Neutrophil (primary cell): Measurements from ENCODE around the gene METTL26.

Source experiments
- H3K27ac ChIP-seq: fragments of 200-600 bp; sonication (generic); 2 replicates; pipeline ENCODE4 v1.5.1; 2016; ENCODE audit warnings: mild to moderate bottlenecking, moderate library complexity
- H3K27me3 ChIP-seq: fragments of 200-600 bp; sonication (generic); 2 replicates; pipeline ENCODE4 v1.6.0; 2016; ENCODE audit warnings: mild to moderate bottlenecking
- H3K36me3 ChIP-seq: fragments of 200-600 bp; sonication (generic); 2 replicates; pipeline ENCODE4 v1.5.1; 2017
- H3K4me1 ChIP-seq, 2 experiments: fragments of 200-600 bp in 1 of 2; sonication (generic) in 1 of 2; 1 replicate in 1 of 2; 2 replicates in 1 of 2; pipeline versions ENCODE4 v1.5.1 to v1.6.1; 2013 to 2016; ENCODE audit warnings: low read depth in 1 of 2, low read length in 1 of 2, mild to moderate bottlenecking in 1 of 2, moderate library complexity in 1 of 2; ENCODE audit not compliant: control insufficient read depth in 1 of 2, insufficient read depth in 1 of 2
- H3K4me3 ChIP-seq, 2 experiments: fragments of 200-600 bp in 1 of 2; sonication (generic) in 1 of 2; 1 replicate in 1 of 2; 2 replicates in 1 of 2; pipeline ENCODE4 v1.5.1; 2013 to 2016; ENCODE audit warnings: low read depth in 1 of 2, low read length in 1 of 2, mild to moderate bottlenecking in 1 of 2, moderate library complexity in 1 of 2
- H3K9me3 ChIP-seq: fragments of 200-600 bp; sonication (generic); 2 replicates; pipeline ENCODE4 v1.5.1; 2016
- TF ChIP-seq, protein P1 (sequence below): fragments of 200-600 bp; sonication (generic); IDR thresholded peaks from 2 replicates; pipeline ENCODE4 v1.5.1; 2016; ENCODE audit warnings: antibody characterized with exemption

Gene METTL26

DNA sequence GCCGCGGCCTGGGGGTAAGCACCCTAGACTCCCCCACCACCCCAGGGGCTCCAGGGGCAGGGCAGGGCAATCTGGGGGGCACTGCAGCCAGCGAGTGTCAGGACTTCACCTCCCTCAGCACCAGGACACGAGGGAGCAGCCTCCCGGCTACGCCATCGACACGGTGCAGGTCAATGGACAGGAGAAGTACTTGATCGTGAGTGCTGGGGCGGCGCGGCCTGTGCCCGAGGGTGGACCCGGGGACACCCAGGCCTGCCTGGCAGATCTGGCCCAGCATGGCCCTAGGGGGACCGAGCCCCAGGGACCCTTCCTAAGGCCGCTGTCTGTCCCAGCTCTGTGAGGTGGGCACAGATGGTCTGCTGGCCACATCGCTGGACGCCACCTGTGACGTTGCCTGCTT lies 36.3 kb upstream of the METTL26 start:
- Histone ChIP-seq H3K36me3 (peaks cover 56% of the 10 kb centered on the region), H3K27ac (no peak overlapping the region), H3K4me1 (peaks cover 24 to 45% of the 10 kb centered on the region in 2 experiments), H3K4me3 (no peak overlapping the region), H3K27me3 (peaks cover 34% of the 10 kb centered on the region), H3K9me3 (no peaks in the 10 kb centered on the region)
- TF ChIP-seq, protein P1, sequence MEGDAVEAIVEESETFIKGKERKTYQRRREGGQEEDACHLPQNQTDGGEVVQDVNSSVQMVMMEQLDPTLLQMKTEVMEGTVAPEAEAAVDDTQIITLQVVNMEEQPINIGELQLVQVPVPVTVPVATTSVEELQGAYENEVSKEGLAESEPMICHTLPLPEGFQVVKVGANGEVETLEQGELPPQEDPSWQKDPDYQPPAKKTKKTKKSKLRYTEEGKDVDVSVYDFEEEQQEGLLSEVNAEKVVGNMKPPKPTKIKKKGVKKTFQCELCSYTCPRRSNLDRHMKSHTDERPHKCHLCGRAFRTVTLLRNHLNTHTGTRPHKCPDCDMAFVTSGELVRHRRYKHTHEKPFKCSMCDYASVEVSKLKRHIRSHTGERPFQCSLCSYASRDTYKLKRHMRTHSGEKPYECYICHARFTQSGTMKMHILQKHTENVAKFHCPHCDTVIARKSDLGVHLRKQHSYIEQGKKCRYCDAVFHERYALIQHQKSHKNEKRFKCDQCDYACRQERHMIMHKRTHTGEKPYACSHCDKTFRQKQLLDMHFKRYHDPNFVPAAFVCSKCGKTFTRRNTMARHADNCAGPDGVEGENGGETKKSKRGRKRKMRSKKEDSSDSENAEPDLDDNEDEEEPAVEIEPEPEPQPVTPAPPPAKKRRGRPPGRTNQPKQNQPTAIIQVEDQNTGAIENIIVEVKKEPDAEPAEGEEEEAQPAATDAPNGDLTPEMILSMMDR = no peak

DNA sequence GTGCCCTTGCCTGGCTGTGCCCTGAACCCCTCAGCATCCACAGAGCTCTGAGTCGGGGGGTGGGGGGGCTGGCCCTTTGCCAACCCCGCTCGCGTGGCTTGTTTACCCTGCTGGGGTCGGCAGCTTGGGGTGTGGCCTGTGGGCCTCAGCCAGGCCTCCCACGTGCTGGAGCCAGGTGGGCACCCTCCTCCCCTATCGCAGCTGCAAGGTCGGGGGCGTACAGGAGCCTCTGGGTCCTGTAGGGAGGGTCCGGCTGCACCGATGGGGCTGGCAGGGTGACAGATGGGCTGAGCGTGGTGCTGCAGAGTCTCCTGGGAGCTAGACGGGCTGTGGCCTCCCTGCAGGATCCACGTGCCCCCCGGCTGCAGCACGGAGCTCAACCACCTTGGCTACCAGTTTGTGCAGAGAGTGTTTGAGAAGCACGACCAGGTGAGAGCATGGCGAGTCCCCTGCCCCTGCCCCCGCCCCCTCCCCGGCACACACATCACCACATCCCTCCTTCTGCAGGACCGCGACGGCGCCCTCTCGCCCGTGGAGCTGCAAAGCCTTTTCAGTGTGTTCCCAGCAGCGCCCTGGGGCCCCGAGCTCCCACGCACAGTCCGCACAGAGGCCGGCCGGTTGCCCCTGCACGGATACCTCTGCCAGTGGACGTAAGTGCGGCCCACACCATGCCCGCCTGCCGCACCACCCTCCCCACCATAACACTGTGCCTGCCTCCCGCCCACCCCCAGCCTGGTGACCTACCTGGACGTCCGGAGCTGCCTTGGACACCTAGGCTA lies 35.4 kb upstream of the METTL26 start:
- Histone ChIP-seq H3K27ac (no peak overlapping the region), H3K9me3 (no peaks in the 10 kb centered on the region), H3K36me3 (peaks cover 56% of the 10 kb centered on the region), H3K27me3 (peaks cover 26% of the 10 kb centered on the region), H3K4me1 (peaks cover 18 to 38% of the 10 kb centered on the region in 2 experiments), H3K4me3 (no peak overlapping the region)
- TF ChIP-seq, protein P1 = no peak

DNA sequence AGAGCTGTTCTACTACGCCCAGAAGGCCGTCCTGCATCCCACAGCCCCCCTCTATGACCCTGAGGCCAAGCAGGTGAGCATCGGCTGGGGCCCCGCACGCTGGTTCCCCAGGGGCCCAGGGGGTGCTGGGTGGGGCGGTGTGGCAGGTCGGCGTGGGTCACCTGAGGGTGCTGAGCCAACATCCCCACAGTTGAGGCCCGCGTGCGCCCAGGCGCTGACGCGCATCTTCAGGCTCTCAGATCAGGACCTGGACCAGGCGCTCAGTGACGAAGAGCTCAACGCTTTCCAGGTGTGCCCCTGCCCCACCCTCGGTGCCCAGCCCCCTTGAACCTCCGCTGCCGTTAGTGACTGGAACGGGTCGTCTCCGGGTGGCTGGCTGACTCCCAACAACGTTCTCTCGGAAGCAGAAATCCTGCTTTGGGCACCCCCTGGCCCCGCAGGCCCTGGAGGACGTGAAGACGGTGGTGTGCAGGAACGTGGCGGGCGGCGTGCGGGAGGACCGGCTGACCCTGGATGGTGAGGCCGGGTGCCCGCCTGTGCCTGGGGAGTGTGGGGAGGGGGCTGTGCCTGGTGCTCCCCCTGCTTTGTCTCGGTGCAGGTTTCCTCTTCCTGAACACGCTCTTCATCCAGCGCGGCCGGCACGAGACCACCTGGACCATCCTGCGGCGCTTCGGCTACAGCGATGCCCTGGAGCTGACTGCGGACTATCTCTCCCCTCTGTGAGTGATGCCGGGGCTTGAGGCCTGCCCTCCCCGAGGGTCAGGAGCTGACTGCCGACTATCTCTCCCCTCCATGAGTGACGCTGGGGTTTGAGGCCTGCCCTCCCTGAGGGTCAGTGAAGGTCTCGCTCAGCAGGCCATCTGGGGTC lies 34.6 kb upstream of the METTL26 start:
- Histone ChIP-seq H3K36me3 (peaks cover 56% of the 10 kb centered on the region), H3K4me3 (no peak overlapping the region)
- TF ChIP-seq, protein P1 = no peak

DNA sequence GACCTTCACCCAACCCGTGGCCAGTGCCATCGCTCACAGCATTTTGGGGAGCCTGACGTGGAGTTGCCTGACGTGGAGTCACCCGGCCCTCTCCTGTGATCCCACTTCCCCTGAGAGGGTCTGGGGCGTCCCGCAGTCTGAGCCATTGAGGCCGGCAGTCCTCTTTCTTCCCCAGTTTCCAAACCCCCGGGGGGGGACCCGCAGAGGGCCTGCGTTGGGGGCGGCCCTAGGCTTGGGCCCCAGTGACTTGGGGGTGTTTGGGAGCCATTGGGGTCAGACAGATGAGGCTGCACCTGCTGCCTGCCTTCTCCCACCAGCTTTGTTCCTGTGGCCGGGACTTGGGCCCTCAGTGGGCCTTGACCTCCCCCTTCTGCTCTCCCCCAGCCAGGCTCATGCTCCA lies 33.6 kb upstream of the METTL26 start:
- H3K27me3 ChIP-seq = peaks cover 7% of the 10 kb centered on the region
- no peaks in the 10 kb centered on the region for H3K9me3 ChIP-seq
- H3K36me3 ChIP-seq = peaks cover 56% of the 10 kb centered on the region
- no peak overlapping the region for H3K27ac ChIP-seq
- TF ChIP-seq, protein P1 = no peak
- H3K4me1 ChIP-seq = peaks cover 17 to 22% of the 10 kb centered on the region in 2 experiments
- no peak overlapping the region for H3K4me3 ChIP-seq

More for the DNA sequence above, 34.6 kb upstream of the METTL26 start:
- Histone ChIP-seq H3K27ac (no peak overlapping the region), H3K9me3 (no peaks in the 10 kb centered on the region), H3K4me1 (peaks cover 17 to 31% of the 10 kb centered on the region in 2 experiments), H3K27me3 (peaks cover 18% of the 10 kb centered on the region)

DNA sequence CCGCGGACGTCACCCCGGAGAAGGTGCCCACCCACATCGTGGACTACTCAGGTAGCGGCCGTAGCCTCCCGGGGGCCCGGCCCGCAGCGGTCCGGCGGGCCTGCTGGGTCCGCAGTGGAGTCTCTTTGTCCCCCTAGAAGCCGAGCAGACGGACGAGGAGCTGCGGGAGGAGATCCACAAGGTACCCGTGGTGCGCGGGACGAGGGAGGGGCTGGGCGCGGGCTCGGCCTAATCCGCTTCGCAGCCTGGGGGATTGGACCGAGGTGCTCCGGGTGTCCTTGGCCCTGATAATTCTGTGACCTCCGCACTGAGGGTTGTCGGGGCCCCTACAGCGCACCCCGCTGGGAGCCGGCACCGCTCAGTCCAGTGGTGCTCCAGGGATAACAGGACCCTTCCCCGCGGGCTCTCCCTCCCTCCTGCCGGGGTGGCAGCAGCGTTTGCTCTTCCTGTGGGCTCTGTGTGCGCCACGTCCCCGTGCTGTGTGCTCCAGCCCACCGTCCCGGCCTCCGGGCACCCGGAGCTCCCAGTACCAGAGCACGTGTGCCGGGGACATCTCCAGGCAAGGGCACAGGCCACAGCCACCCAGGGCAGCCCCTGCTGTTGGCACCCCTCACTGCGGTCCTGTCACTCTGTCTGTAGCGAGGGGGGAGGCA lies 32.5 kb upstream of the METTL26 start:
- TF ChIP-seq, protein P1 = no peak
- Histone ChIP-seq H3K27me3 (no peaks in the 10 kb centered on the region), H3K27ac (peak overlapping the region; percentile 83), H3K36me3 (peaks cover 46% of the 10 kb centered on the region), H3K9me3 (no peaks in the 10 kb centered on the region), H3K4me1 (peaks cover 17 to 22% of the 10 kb centered on the region in 2 experiments), H3K4me3 (peak overlapping the region; percentile 68 to 98)
